WTC11 (cell line): ENCODE results near the gene SETD1B.

Experiments used
- ATF3 ChIP-seq: sonication (generic); formaldehyde crosslinking; conservative IDR thresholded peaks from 2 replicates; pipeline ENCODE4 v1.8.1; 2022; ENCODE audit warnings: mild to moderate bottlenecking, missing genetic modification reagents
- E2F5 ChIP-seq: sonication (generic); formaldehyde crosslinking; IDR thresholded peaks from 2 replicates; pipeline ENCODE4 v1.8.1; 2022; ENCODE audit warnings: mild to moderate bottlenecking, moderate library complexity, missing genetic modification reagents
- ESRRA ChIP-seq: sonication (generic); formaldehyde crosslinking; IDR thresholded peaks from 2 replicates; pipeline ENCODE4 v1.8.1; 2022; ENCODE audit warnings: mild to moderate bottlenecking, missing genetic modification reagents, borderline replicate concordance
- KAT7 ChIP-seq: sonication (generic); formaldehyde crosslinking; IDR thresholded peaks from 2 replicates; pipeline ENCODE4 v1.8.1; 2023; ENCODE audit warnings: missing genetic modification reagents, mild to moderate bottlenecking, borderline replicate concordance
- NFE2L1 ChIP-seq: sonication (generic); formaldehyde crosslinking; IDR thresholded peaks from 2 replicates; pipeline ENCODE4 v1.8.1; 2023; ENCODE audit warnings: missing genetic modification reagents
- ZNF232 ChIP-seq: sonication (generic); formaldehyde crosslinking; IDR thresholded peaks from 2 replicates; pipeline ENCODE4 v1.8.0; 2022; ENCODE audit warnings: mild to moderate bottlenecking, missing genetic modification reagents
- ZNF512 ChIP-seq: sonication (generic); formaldehyde crosslinking; IDR thresholded peaks from 2 replicates; pipeline ENCODE4 v1.8.1; 2022; ENCODE audit warnings: missing genetic modification reagents, borderline replicate concordance
- TF ChIP-seq, protein P1 (sequence below): fragments of 200-600 bp; IDR thresholded peaks from 2 replicates; pipeline ENCODE4 v1.8.0; 2022; ENCODE audit warnings: antibody characterized with exemption
- TF ChIP-seq, protein P2 (sequence below): sonication (generic); formaldehyde crosslinking; IDR thresholded peaks from 2 replicates; pipeline ENCODE4 v1.8.0; 2023; ENCODE audit warnings: missing genetic modification reagents, mild to moderate bottlenecking, borderline replicate concordance
- TF ChIP-seq, protein P3 (sequence below): sonication (generic); formaldehyde crosslinking; IDR thresholded peaks from 2 replicates; pipeline ENCODE4 v1.8.0; 2023; ENCODE audit warnings: missing genetic modification reagents

- TF ChIP-seq, protein P1, sequence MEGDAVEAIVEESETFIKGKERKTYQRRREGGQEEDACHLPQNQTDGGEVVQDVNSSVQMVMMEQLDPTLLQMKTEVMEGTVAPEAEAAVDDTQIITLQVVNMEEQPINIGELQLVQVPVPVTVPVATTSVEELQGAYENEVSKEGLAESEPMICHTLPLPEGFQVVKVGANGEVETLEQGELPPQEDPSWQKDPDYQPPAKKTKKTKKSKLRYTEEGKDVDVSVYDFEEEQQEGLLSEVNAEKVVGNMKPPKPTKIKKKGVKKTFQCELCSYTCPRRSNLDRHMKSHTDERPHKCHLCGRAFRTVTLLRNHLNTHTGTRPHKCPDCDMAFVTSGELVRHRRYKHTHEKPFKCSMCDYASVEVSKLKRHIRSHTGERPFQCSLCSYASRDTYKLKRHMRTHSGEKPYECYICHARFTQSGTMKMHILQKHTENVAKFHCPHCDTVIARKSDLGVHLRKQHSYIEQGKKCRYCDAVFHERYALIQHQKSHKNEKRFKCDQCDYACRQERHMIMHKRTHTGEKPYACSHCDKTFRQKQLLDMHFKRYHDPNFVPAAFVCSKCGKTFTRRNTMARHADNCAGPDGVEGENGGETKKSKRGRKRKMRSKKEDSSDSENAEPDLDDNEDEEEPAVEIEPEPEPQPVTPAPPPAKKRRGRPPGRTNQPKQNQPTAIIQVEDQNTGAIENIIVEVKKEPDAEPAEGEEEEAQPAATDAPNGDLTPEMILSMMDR = no peak
- TF ChIP-seq ATF3 (CRISPR knock-in tag) (no peak), E2F5 (CRISPR knock-in tag) (no peak), NFE2L1 (CRISPR knock-in tag) (no peak), KAT7 (no peak), ZNF232 (CRISPR knock-in tag) (no peak), ZNF512 (CRISPR knock-in tag) (no peak), ESRRA (CRISPR knock-in tag) (no peak)
- TF ChIP-seq, protein P2, sequence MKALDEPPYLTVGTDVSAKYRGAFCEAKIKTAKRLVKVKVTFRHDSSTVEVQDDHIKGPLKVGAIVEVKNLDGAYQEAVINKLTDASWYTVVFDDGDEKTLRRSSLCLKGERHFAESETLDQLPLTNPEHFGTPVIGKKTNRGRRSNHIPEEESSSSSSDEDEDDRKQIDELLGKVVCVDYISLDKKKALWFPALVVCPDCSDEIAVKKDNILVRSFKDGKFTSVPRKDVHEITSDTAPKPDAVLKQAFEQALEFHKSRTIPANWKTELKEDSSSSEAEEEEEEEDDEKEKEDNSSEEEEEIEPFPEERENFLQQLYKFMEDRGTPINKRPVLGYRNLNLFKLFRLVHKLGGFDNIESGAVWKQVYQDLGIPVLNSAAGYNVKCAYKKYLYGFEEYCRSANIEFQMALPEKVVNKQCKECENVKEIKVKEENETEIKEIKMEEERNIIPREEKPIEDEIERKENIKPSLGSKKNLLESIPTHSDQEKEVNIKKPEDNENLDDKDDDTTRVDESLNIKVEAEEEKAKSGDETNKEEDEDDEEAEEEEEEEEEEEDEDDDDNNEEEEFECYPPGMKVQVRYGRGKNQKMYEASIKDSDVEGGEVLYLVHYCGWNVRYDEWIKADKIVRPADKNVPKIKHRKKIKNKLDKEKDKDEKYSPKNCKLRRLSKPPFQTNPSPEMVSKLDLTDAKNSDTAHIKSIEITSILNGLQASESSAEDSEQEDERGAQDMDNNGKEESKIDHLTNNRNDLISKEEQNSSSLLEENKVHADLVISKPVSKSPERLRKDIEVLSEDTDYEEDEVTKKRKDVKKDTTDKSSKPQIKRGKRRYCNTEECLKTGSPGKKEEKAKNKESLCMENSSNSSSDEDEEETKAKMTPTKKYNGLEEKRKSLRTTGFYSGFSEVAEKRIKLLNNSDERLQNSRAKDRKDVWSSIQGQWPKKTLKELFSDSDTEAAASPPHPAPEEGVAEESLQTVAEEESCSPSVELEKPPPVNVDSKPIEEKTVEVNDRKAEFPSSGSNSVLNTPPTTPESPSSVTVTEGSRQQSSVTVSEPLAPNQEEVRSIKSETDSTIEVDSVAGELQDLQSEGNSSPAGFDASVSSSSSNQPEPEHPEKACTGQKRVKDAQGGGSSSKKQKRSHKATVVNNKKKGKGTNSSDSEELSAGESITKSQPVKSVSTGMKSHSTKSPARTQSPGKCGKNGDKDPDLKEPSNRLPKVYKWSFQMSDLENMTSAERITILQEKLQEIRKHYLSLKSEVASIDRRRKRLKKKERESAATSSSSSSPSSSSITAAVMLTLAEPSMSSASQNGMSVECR (CRISPR knock-in tag) = no peak
- TF ChIP-seq, protein P3, sequence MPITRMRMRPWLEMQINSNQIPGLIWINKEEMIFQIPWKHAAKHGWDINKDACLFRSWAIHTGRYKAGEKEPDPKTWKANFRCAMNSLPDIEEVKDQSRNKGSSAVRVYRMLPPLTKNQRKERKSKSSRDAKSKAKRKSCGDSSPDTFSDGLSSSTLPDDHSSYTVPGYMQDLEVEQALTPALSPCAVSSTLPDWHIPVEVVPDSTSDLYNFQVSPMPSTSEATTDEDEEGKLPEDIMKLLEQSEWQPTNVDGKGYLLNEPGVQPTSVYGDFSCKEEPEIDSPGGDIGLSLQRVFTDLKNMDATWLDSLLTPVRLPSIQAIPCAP (CRISPR knock-in tag) = no peak
These were observed 9.4 kb downstream of the SETD1B start for GRCh38 chr12:121812921-121813896.
